ENCODE results near the gene HES3.
A peak's percentile ranks its signal among the peaks of the same experiment; 100 is the strongest.

Gene HES3

GRCh38 chr1:6281511-6282402 lies 37.8 kb downstream of the HES3 start:
- no peak for DNase-seq

GRCh38 chr1:6282577-6283270 lies 38.7 kb downstream of the HES3 start:
- no peak for DNase-seq

GRCh38 chr1:6285336-6285735 lies 41.4 kb downstream of the HES3 start:
- no peak for DNase-seq

- DNase-seq = no peak
Measured at GRCh38 chr1:6286266-6286665, 42.3 kb downstream of the HES3 start.

GRCh38 chr1:6287029-6287428 lies 43.0 kb downstream of the HES3 start:
- no peak for DNase-seq

GRCh38 chr1:6287431-6287886 lies 43.5 kb downstream of the HES3 start:
- DNase-seq = no peak

GRCh38 chr1:6288026-6288425 lies 44.0 kb downstream of the HES3 start:
- no peak for DNase-seq

- DNase-seq = no peak
Measured at GRCh38 chr1:6288665-6289064, 44.7 kb downstream of the HES3 start.

- DNase-seq = no peak
Measured at GRCh38 chr1:6292102-6292501, 48.1 kb downstream of the HES3 start.

GRCh38 chr1:6294080-6294889 lies 50.3 kb downstream of the HES3 start:
- DNase-seq = peak; percentile 27

GRCh38 chr1:6294890-6295556 lies 51.0 kb downstream of the HES3 start:
- DNase-seq = peak; percentile 6

Measured in CD4-positive, alpha-beta T cell treated with Interleukin-17A for 1 hour (primary cell).